GM13976 (cell line): ENCODE results near the gene SLC12A2.

Source experiments
- DNase-seq: peaks from one replicate; pipeline ENCODE4 v3.0.0; 2012; ENCODE audit warnings: low spot score
- CTCF ChIP-seq: IDR thresholded peaks from 2 replicates; pipeline ENCODE4 v1.5.1; 2012; ENCODE audit warnings: borderline replicate concordance, mild to moderate bottlenecking; ENCODE audit not compliant: insufficient read depth; ENCODE audit errors: extremely low read depth, missing control alignments, control extremely low read depth
- in situ Hi-C: fragments of 300-500 bp; cut with MboI; formaldehyde crosslinking; loops from one replicate; pipeline ENCODE4 v1.12.0; 2022; ENCODE audit warnings: low sequenced_read_pairs, mixed read lengths, inconsistent platforms; ENCODE audit not compliant: unreplicated experiment

The SLC12A2 gene

GRCh38 chr5:128236334-128236733 is 152.8 kb downstream of the SLC12A2 start:
- in situ Hi-C loops = no loop called here
- no peak for DNase-seq
- TF ChIP-seq CTCF = no peak

GRCh38 chr5:128237000-128237399 is 153.4 kb downstream of the SLC12A2 start:
- DNase-seq = no peak
- TF ChIP-seq CTCF = no peak
- in situ Hi-C loops = no loop called here

GRCh38 chr5:128237546-128237945 is 154.0 kb downstream of the SLC12A2 start:
- no peak for DNase-seq
- no peak for TF ChIP-seq CTCF
- in situ Hi-C loops = no loop called here
